NCI-H2081 treated with DMSO at 0.1 percent for 48 hours (cell line): ENCODE data around the gene RNF144B.
"Not testable (repeated sequence)": the region's sequence is repeated elsewhere in the genome, so short reads cannot be mapped to it uniquely, and the experiment has no call there.

Experiments used
- DNase-seq: peaks from one replicate; lab custom pipeline; 2025; lab: John Stamatoyannopoulos, UW

Gene RNF144B

DNA sequence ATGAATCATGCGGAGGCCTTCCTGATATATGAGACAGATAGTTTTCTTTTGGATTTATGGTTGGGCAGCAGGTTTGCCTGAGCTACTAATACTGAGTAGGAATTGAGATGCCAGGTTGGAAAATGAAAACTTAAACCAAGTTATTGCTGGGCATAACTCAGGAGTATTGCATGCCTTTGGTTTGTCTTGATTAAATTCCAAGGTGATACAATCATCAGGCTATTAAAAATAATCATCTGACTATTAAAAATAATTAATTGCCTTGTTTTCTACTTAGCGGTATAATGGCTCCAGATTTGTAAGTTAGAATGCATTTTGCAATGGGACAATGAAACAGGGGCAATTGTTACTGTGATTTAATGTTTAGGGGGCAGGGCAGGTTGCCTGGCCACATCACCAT is 15.5 kb upstream of the RNF144B start:
- DNase-seq, result no peak

- no peak for DNase-seq
These were observed 6.9 kb upstream of the RNF144B start for GRCh38 chr6:18380158-18380836.

DNA sequence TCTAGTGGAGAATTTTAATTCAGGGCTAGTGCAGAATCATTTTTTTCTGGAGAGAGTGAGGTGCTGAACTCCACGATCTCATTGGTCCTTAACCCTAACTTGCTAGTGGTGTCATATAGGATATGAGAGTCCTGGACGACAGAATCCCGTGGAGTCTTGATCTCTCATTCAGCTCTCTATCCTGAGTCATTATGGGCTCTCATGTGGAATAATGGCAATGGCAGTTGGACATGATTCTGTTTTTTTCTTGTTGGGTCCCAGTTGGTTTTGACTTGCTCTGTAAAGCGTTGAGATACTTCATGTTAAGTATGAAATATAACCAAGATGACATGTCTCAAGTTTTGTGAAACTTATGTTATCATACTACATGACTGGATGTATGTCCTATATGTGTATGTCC is 6.3 kb upstream of the RNF144B start:
- no peak for DNase-seq

GRCh38 chr6:18383441-18383840 is 3.7 kb upstream of the RNF144B start:
- DNase-seq, result no peak

DNA sequence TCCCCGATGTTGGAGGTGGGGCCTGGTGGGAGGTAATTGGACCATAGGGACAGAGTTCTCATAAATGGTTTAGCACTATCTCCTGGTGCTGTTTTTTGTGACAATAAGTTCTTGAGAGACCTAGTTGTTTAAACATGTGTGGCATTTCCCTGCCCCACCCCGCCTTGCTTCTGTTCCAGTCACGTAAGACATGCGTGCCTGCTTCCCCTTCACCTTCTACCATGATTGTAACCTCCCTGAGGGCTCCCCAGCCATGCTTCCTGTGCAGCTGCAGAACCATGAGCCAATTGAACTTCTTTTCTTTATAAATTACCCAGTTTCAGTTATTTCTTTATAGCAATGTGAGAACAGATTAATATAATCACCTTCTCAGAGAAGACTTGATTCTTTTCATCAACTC is 2.5 kb upstream of the RNF144B start:
- no peak for DNase-seq

GRCh38 chr6:18386298-18386976 is 713 bp upstream of the RNF144B start:
- no peak for DNase-seq

DNA sequence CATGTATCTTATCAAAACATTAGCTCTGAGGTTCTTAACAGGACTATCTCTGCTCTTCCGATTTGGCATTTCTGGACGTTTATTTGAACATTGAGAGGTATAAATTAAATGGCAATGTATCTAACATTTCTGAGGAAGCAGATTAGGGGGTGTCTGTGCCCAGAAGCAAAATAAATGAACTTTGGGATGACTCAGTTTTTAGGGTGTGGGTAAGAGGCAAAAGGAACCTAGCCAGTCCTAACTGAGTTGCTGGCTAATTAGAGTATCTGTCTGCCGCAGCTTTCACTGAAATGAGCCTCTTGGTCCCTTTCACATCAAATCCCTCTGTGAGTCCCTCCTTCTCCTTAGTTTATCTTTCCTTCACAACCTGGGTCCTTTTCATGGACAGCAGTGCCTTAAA is 1.1 kb downstream of the RNF144B start:
- no peak for DNase-seq

- DNase-seq, result no peak
These were observed 1.8 kb downstream of the RNF144B start for GRCh38 chr6:18388942-18389341.

DNA sequence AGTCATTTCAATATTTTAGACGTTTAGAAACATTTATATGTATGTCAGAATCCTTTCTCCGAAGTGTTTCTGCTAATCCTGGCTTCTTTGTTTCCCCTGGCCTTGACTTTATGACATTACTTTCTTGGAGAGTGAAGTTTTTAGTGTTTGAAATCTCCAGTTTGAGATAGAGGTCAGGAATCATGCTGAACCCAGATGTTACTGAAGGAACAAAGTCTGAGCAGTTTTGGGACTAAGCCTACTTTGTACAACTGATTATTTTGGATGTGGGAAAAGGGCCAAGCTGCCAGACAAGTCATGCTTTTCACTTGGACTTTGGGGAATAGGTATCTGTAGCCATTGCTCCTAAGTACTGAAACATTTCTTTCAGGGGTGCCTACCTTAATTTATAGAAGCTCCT is 2.3 kb downstream of the RNF144B start:
- DNase-seq, result no peak

DNA sequence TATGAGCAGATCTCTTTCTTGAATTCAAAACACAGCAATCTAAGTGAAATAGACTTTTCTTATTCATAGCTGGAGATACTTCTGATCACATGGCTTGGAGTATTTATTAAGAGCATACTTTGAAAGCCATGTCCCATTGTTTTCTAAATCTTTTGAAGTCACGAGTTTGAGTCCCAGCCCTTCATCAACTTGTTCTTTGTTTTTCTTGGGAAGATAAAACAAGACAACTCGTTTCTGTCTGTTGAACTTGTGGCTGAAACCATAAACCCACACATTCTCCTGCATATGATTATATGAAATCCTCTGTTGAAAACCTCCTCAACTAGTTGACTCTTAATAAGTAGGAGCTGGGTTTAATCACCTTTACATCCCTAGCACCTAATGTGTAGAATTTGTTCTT is 3.3 kb downstream of the RNF144B start:
- no peak for DNase-seq

GRCh38 chr6:18391023-18391422 is 3.9 kb downstream of the RNF144B start:
- no peak for DNase-seq

DNA sequence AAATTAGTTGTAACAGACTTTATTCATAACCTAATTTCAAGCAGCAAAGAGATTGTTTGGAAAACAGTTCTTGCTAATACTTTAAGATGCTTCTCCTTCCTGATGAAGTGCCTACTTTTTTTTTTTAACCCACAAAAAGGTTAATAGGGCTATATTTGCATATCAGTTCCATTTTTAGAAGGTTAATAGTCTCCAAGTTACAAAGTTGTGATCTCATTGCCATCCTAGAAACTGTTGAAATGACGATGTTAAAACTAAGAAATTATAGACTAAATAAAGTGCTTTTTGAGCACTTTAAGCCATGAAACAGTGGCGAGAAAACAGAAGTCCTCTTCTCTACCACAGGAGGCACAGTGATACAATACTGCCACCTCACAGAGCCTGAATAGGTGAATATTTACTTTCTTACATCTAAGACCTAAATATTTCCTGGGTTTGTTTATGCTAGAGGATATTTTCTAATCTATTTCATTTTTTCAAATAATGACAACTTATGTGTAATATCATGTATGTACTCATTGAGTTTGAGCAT is 5.3 kb downstream of the RNF144B start:
- no peak for DNase-seq

DNA sequence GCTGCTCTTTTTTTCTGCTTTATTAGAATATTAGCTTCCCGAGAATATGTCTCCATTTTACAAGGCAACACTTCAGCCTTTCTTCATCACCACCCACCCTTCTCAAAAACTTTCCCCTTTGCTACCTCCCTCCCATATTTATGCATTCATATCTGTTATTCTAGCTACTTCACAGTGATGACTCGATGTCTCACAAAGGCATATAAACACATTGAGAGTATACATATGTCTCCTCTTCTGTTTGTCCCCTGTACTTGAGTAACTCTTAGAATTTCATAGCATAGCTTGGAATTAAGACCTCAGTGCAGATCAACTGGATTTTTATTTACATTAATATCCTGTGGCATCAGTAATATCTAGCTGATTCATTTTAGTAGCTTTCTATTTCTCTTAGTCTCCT is 6.5 kb downstream of the RNF144B start:
- no peak for DNase-seq

GRCh38 chr6:18395177-18395855 is 8.2 kb downstream of the RNF144B start:
- no peak for DNase-seq

- no peak for DNase-seq
These were observed 8.7 kb downstream of the RNF144B start for GRCh38 chr6:18395856-18396197.

DNA sequence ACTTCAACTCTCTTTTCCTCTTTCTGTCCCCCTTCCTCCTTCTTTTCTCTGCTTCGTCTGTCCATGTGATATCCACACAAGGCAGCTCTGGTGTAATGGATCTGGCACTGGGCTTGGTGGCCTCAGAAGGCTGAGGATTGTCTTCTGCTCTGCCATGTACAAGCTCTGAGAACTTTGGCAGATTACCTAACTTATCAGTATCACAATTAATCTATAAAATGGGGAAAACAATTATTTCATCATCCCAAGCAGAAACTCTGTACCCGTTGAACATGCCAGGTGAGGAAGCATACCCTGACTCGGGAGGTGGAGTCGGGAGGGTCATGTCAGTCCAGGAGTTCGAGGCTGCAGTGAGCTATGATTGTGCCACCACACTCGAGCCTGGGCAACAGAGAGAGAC is 10.6 kb downstream of the RNF144B start:
- DNase-seq, result no peak

DNA sequence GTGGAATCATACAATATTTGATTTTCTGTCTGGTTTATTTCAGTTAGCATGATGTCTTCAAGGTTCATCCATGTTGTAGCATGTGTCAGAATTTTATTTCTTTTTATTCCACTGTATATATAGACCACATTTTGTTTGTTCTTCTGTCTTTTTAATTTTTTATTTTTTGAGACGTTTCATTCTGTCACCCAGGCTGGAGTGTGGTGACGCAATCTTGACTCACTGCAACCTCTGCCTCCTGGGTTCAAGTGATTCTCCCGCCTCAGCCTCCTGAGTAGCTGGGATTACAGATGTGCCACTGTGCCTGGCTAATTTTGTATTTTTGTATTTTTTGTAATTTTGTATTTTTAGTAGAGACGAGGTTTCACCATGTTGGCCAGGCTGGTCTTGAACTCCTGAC is 11.1 kb downstream of the RNF144B start:
- not testable (repeated sequence) for DNase-seq

- no peak for DNase-seq
These were observed 13.8 kb downstream of the RNF144B start for GRCh38 chr6:18400831-18401446.

DNA sequence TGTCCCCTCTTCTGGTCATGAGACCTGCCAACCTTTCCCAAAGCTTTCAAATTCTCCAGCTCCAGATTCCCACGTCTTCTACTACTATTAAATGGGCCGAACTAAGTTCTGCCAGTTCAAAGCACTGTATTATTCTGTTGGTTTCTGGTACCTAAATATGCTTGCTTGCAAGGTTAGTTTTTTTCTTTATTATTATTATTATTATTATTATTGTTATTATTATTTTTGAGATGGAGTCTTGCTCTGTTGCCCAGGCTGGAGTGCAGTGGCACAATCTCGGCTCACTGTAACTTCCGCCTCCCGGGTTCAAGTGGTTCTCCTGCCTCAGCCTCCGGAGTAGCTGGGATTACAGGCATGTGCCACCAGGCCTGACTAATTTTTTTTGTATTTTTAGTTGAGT is 17.8 kb downstream of the RNF144B start:
- DNase-seq, result not testable (repeated sequence)

DNA sequence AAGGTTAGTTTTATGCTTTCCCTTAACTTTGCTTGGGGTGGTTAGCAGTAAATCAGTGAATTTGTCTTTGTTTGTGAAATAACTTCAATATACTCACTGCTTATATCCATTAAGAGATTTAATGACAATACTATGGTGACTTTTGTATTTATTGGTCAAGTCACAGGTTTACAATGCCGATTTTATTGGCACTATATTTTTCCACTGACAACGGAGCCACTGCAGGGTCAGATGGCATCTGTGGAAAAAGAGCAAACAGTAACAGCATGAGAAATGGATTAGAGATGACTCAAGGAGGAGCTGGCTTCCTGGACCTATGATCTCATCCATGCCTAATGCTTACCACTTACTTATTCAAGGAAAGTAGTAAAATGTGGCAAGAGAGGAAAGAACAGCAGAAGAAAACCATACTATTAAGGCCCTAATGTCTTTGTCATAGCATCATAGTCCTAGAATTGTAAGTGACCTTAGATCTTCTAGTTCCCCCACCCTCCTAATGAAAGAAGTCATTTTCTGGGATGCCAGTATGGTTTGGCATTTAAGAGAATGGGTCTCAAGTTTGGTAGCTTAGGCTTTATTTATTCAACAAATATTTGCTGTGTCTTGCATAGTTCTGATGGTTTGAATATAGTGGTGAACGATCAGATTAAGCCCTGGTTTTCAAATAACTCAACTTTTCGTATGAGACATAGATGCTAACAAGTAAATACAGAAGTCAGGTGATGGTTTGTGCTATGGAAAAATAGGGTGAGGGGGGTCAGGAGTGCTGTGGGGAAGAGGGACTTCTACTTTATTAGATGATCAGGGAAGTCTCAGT is 18.5 kb downstream of the RNF144B start:
- no peak for DNase-seq

- no peak for DNase-seq
These were observed 20.0 kb downstream of the RNF144B start for GRCh38 chr6:18406955-18407749.
